Subcutaneous adipose tissue (tissue), 4 donors: ENCODE data around the gene ASB7. TPM values are rescaled to one million over a fixed set of nuclear protein-coding genes. Genes with fewer than 3 reads are reported as not detected.

Experiments
- CTCF ChIP-seq: fragments of 450-650 bp; IDR thresholded peaks from one replicate; pipeline ENCODE4 v1.5.1; 2016; ENCODE audit warnings: low read depth, mild to moderate bottlenecking, control low read depth, antibody characterized with exemption, moderate library complexity
- total RNA-seq, 4 donors: library from RNA; depleted of rRNA; stranded (reverse); fragments of >200 nt; gene quantifications; one replicate each; pipeline ENCODE4 v1.1.0, GENCODE V29; 2016

Gene ASB7
- total RNA-seq, 4 donors from 2014 or later: 9.7 to 14.5 (median 11.7) TPM

- TF ChIP-seq CTCF: no peak
These were observed 87.8 kb downstream of the ASB7 start for GRCh38 chr15:100690032-100690794.

GRCh38 chr15:100690795-100691158 is 88.4 kb downstream of the ASB7 start:
- no peak for TF ChIP-seq CTCF

GRCh38 chr15:100691321-100691720 is 88.9 kb downstream of the ASB7 start:
- no peak for TF ChIP-seq CTCF

GRCh38 chr15:100692246-100692645 is 89.9 kb downstream of the ASB7 start:
- no peak for TF ChIP-seq CTCF

- TF ChIP-seq CTCF: no peak
These were observed 90.3 kb downstream of the ASB7 start for GRCh38 chr15:100692671-100693070.

GRCh38 chr15:100693451-100693850 is 91.1 kb downstream of the ASB7 start:
- no peak for TF ChIP-seq CTCF

- no peak for TF ChIP-seq CTCF
These were observed 92.1 kb downstream of the ASB7 start for GRCh38 chr15:100694381-100695021.
